GM12891 (cell line): ENCODE data around the gene HYLS1.

Experiments used
- POLR2A ChIP-seq: IDR thresholded peaks from 2 replicates; pipeline ENCODE4 v1.6.1; 2011; ENCODE audit warnings: low read depth, low read length, control low read depth
- POLR2AphosphoS5 ChIP-seq: IDR thresholded peaks from 2 replicates; pipeline ENCODE4 v1.6.1; 2011; ENCODE audit warnings: low read depth, low read length, control low read depth
- SPI1 ChIP-seq: IDR thresholded peaks from 2 replicates; pipeline ENCODE4 v1.6.1; 2011; ENCODE audit warnings: low read depth, low read length, control low read depth
- TAF1 ChIP-seq: IDR thresholded peaks from 2 replicates; pipeline ENCODE4 v1.6.1; 2011; ENCODE audit warnings: low read depth, low read length, control low read depth

GRCh38 chr11:125921042-125921441 lies 33.6 kb downstream of the HYLS1 start:
- no peak for TF ChIP-seq POLR2AphosphoS5
- no peak for TF ChIP-seq POLR2A
- no peak for TF ChIP-seq SPI1
- TF ChIP-seq TAF1, result no peak
